Tibial artery (tissue), 4 donors: ENCODE data around the gene MORC2.
A peak's percentile ranks its signal among the peaks of the same experiment; 100 is the strongest.

Source experiments
- DNase-seq, 2 donors: peaks; one replicate each; pipeline ENCODE4 v3.0.0-alpha.2; 2019
- H3K27ac ChIP-seq, 2 donors: fragments of 200-600 bp; sonication (generic) in 1 of 2; 1 replicate in 1 of 2; 2 replicates in 1 of 2; pipeline ENCODE4 v1.5.1; 2018 to 2019; ENCODE audit warnings: mild to moderate bottlenecking in 1 of 2
- H3K27me3 ChIP-seq, 2 donors: fragments of 200-600 bp; sonication (generic) in 1 of 2; one replicate each; pipeline versions ENCODE4 v1.5.1 to v1.6.0; 2016 to 2019
- H3K36me3 ChIP-seq, 3 donors: fragments of 200-600 bp; sonication (generic) in 2 of 3; one replicate each; pipeline ENCODE4 v1.5.1; 2016 to 2019; ENCODE audit warnings: mild to moderate bottlenecking in 2 of 3
- H3K4me1 ChIP-seq, 4 donors: fragments of 200-600 bp; sonication (generic) in 2 of 4; 1 replicate in 3 of 4; 2 replicates in 1 of 4; pipeline ENCODE4 v1.5.1; 2016 to 2019
- H3K4me3 ChIP-seq, 2 donors: fragments of 200-600 bp; sonication (generic) in 1 of 2; 1 replicate in 1 of 2; 2 replicates in 1 of 2; pipeline ENCODE4 v1.5.1; 2018 to 2019; ENCODE audit warnings: mild to moderate bottlenecking in 2 of 2
- H3K9me3 ChIP-seq, 3 donors: fragments of 200-600 bp; sonication (generic) in 1 of 3; one replicate each; pipeline ENCODE4 v1.5.1; 2016 to 2019
- CTCF ChIP-seq, 2 experiments: fragments of 200-600 bp in 1 of 2; fragments of 450-650 bp in 1 of 2; IDR thresholded peaks; one replicate each; pipeline ENCODE4 v1.5.1; 2017 to 2019; ENCODE audit warnings: antibody characterized with exemption in 2 of 2, mild to moderate bottlenecking in 1 of 2, moderate library complexity in 1 of 2
- intact Hi-C: fragments of 100-400 bp; cut with DNase I; formaldehyde crosslinking; loops from one replicate; pipeline ENCODE4 v1.15.0; 2023; ENCODE audit warnings: low total_unique reads

MORC2 gene

GRCh38 chr22:30994960-30995359 is 26.4 kb upstream of the MORC2 start:
- no peak for DNase-seq
- peak overlapping the region; percentile 32 to 78 for H3K27ac ChIP-seq
- H3K4me3 ChIP-seq: no peak overlapping the region
- no peaks in the 10 kb centered on the region for H3K27me3 ChIP-seq
- no peaks in the 10 kb centered on the region for H3K36me3 ChIP-seq
- peaks cover 0 to 13% (median 0%) of the 10 kb centered on the region in 3 donors for H3K9me3 ChIP-seq
- H3K4me1 ChIP-seq: peaks cover 0 to 57% (median 15%) of the 10 kb centered on the region in 4 donors
- intact Hi-C loops: no loop called here
- no peak for TF ChIP-seq CTCF (IDR thresholded peaks at IDR 0.05)

- intact Hi-C loops: no loop called here
- Histone ChIP-seq H3K4me3 (no peak overlapping the region), H3K9me3 (peaks cover 0 to 27% (median 0%) of the 10 kb centered on the region in 3 donors), H3K27ac (peak overlapping the region; percentile 78), H3K27me3 (no peaks in the 10 kb centered on the region), H3K36me3 (no peaks in the 10 kb centered on the region), H3K4me1 (peaks cover 0 to 76% (median 28%) of the 10 kb centered on the region in 4 donors)
- TF ChIP-seq CTCF (IDR thresholded peaks at IDR 0.05): no peak
- no peak for DNase-seq
Observed at GRCh38 chr22:30992565-30992964, 24.0 kb upstream of the MORC2 start.

- DNase-seq: no peak
- Histone ChIP-seq H3K36me3 (no peaks in the 10 kb centered on the region), H3K4me3 (no peak overlapping the region), H3K4me1 (peaks cover 0 to 58% (median 29%) of the 10 kb centered on the region in 4 donors), H3K27ac (peak overlapping the region; percentile 78), H3K27me3 (no peaks in the 10 kb centered on the region), H3K9me3 (peaks cover 0 to 39% (median 4%) of the 10 kb centered on the region in 3 donors)
- intact Hi-C loops: no loop called here
- no peak for TF ChIP-seq CTCF (IDR thresholded peaks at IDR 0.05)
Observed at GRCh38 chr22:30990690-30991089, 22.1 kb upstream of the MORC2 start.

- DNase-seq: no peak
- H3K27ac ChIP-seq: peak overlapping the region; percentile 78
Observed at GRCh38 chr22:30989474-30989873, 20.9 kb upstream of the MORC2 start.

GRCh38 chr22:30985561-30986208 is 17.1 kb upstream of the MORC2 start:
- no peak for DNase-seq
- Histone ChIP-seq H3K27me3 (no peaks in the 10 kb centered on the region), H3K4me3 (no peak overlapping the region), H3K36me3 (peaks cover 0 to 4% (median 0%) of the 10 kb centered on the region in 3 donors), H3K4me1 (peaks cover 0 to 32% (median 15%) of the 10 kb centered on the region in 4 donors), H3K27ac (no peak overlapping the region), H3K9me3 (peaks cover 4 to 74% (median 24%) of the 10 kb centered on the region in 3 donors)
- intact Hi-C loops: no loop called here
- no peak for TF ChIP-seq CTCF (IDR thresholded peaks at IDR 0.05)

More at GRCh38 chr22:30989474-30989873, 20.9 kb upstream of the MORC2 start:
- TF ChIP-seq CTCF (IDR thresholded peaks at IDR 0.05): no peak
- no peak overlapping the region for H3K4me3 ChIP-seq
- H3K4me1 ChIP-seq: peaks cover 0 to 58% (median 29%) of the 10 kb centered on the region in 4 donors
- H3K27me3 ChIP-seq: no peaks in the 10 kb centered on the region
- intact Hi-C loops: no loop called here
- H3K9me3 ChIP-seq: peaks cover 0 to 49% (median 4%) of the 10 kb centered on the region in 3 donors
- no peaks in the 10 kb centered on the region for H3K36me3 ChIP-seq
